HG03571 (cell line): ENCODE measurements around the gene VANGL1.

Experiments
- ATAC-seq: cut with Tn5 transposase; IDR thresholded peaks from one replicate; pipeline ENCODE4 v1.9.1; 2021; ENCODE audit not compliant: unreplicated experiment

VANGL1 gene

DNA sequence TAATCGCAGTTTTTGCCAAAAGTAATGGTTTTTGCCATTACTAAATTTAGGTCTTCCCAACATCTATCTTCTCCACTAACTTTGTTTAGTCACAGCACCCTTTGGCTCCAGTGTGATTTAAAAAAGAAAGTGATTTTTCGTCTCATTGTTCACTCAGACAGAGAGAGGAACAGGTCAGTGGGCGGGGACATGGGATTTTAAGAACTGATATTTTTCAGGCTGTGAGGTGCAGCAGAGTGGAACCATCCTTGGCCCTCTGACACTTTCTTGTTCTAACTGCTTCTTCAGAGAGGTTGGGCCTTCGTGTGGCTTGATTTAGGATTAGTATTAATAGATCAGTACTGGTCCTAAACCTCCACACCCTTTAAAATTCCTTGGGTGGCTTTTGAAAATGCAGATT is 88.0 kb downstream of the VANGL1 start:
- ATAC-seq: peak; percentile 93

DNA sequence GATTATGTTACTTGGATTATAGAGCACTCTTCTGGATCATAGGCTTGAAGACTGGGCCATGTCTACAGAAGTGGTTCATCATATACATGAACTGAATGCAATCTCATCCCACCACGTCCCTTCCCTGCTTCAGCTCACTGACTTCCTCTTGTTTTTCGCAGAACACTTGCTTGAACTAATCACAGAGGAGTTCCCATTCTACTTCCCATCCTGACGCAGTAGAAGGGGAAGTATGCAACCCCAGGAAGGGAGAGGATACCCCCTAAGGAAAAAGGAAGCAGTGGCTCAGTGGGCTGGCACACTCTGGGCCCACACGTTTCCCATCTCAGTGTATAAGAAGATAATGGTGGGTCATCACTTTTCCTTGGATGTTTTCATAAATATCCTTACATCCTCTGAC is 90.5 kb downstream of the VANGL1 start:
- no peak for ATAC-seq

DNA sequence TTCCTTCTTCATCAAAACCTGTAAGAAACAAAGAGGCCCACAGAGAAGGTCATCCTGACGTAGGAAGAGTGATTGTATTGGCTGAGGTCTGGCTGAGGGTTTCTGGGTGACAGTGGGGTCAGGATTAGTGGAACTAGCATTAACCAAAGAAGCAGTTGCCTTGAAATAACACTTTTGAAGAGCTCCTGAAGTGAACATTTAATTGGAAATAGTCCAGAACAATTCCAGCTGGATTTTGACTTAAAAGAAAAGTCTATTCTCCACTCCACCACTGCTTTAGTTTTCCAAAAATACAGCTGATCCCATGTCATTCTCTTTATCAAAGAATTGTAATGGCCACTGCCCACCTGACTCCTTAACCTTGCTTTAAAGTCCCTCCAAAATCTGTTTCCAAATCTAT is 99.0 kb downstream of the VANGL1 start:
- no peak for ATAC-seq

DNA sequence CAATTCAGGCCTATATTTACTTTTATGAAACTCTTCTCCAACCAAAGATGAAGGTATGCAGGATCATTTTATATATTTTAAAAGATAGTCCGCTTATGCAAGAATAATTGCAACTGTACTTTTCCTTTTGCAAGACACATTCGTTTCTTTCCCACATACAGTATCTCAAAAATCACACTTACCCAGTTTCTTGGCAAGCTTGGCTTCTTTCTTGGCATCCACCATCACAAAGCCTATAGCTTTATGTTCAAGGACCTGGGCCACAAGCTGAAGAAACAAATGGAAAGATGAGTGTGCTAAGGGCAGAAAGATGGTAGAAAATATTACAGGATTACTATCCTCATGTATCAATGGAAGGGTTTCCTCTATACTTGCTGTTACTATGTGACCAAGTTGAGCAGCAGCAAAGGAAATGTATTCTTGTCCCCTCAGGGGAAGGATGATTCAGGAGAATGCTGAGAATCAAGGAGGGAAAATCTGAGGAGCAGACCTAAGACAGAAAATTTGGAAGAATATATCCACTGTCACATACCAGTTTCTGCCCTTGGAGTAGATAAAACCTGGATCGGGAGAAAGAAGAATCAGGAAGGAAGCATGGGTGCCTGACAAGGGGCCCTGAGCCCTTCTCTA is 103.0 kb downstream of the VANGL1 start:
- no peak for ATAC-seq

DNA sequence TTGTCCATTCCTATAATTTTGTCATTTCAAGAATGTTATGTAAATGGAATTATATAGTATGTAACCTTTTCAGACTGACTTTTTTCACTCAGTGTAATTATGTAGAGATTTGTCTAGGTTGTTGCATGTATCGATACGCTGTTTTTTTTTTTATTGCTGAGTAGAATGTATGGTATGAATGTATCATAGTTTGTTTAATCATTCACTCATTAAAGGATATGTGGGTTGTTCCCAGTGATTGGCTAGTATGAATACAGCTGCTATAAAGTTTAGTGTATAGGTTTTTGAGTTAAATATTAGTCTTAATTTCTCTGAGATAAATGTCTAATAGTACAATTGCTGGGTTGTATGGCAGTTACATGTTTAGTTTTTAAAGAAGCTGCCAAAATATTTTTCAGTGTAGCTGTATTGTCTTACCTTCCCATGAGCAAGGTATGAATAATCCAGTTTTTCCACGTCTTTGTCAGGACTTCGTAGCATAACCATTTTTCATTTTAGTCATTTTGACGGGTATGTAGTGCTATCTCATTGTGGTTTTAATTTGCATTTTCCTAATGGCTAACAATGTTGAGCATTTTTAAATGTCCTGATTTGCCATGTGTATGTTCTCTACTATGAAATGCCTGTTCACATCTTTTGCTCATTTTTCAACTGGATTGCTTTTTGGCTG is 104.4 kb downstream of the VANGL1 start:
- no peak for ATAC-seq
